Transverse colon (tissue), 4 donors: ENCODE data around the gene SCAMP1. TPM values are rescaled to one million over a fixed set of nuclear protein-coding genes. Genes with fewer than 3 reads are reported as not detected.

Source experiments
- DNase-seq: peaks from one replicate; pipeline ENCODE4 v3.0.0-alpha.2; 2019
- H3K27ac ChIP-seq, 4 donors: fragments of 200-600 bp; sonication (generic); 2 replicates each; pipeline ENCODE4 v1.5.1; 2016 to 2018; ENCODE audit warnings: inconsistent platforms in 4 of 4
- H3K27me3 ChIP-seq: fragments of 200-600 bp; sonication (generic); 2 replicates; pipeline ENCODE4 v1.5.1; 2017; ENCODE audit warnings: inconsistent platforms
- H3K36me3 ChIP-seq, 4 donors: fragments of 200-600 bp; sonication (generic); 2 replicates each; pipeline ENCODE4 v1.5.1; 2017 to 2019; ENCODE audit warnings: inconsistent platforms in 4 of 4
- H3K4me1 ChIP-seq, 4 donors: fragments of 200-600 bp; sonication (generic); 2 replicates each; pipeline ENCODE4 v1.5.1; 2017 to 2020; ENCODE audit warnings: inconsistent platforms in 4 of 4
- H3K4me3 ChIP-seq, 4 donors: fragments of 200-600 bp; sonication (generic); 1 replicate in 1 of 4; 2 replicates in 3 of 4; pipeline versions ENCODE4 v1.5.1 to v1.6.1; 2017 to 2019; ENCODE audit warnings: inconsistent platforms in 4 of 4
- H3K9me3 ChIP-seq, 2 donors: fragments of 200-600 bp; sonication (generic); 2 replicates each; pipeline ENCODE4 v1.5.1; 2017 to 2019; ENCODE audit warnings: inconsistent platforms in 2 of 2
- CTCF ChIP-seq, 5 experiments: fragments of 200-600 bp in 3 of 5; fragments of 450-650 bp in 2 of 5; sonication (generic) in 3 of 5; IDR thresholded peaks; 1 replicate in 2 of 5; 2 replicates in 3 of 5; pipeline ENCODE4 v1.5.1; 2016 to 2017; ENCODE audit warnings: antibody characterized with exemption in 5 of 5, inconsistent platforms in 3 of 5, mild to moderate bottlenecking in 2 of 5, moderate library complexity in 1 of 5
- EP300 ChIP-seq: sonication (generic); formaldehyde crosslinking; IDR thresholded peaks from one replicate; pipeline ENCODE4 v1.6.1; 2017; ENCODE audit warnings: antibody characterized with exemption, low read depth
- POLR2A ChIP-seq: fragments of 450-650 bp; IDR thresholded peaks from one replicate; pipeline ENCODE4 v1.6.1; 2016; ENCODE audit warnings: antibody characterized with exemption, mild to moderate bottlenecking, moderate library complexity
- POLR2AphosphoS5 ChIP-seq, 3 donors: sonication (generic); formaldehyde crosslinking; IDR thresholded peaks; one replicate each; pipeline ENCODE4 v1.6.1; 2016; ENCODE audit warnings: antibody characterized with exemption in 3 of 3
- WGBS, 2 donors: methylation state at CpG; one replicate each; pipeline ENCODE4 v1.1.5; 2018; ENCODE audit warnings: low coverage in 1 of 2; 5-methylcytosine and 5-hydroxymethylcytosine counted together
- in situ Hi-C, 4 donors: fragments of 200-750 bp; cut with MboI; loops; one replicate each; pipeline versions ENCODE4 v1.15.0 to v1.15.1; 2017; ENCODE audit warnings: low sequenced_read_pairs in 3 of 4, low pct_ligation_motif_present in 1 of 4, low pct_unique_long_range_greater_than_20kb in 1 of 4
- intact Hi-C: fragments of 100-400 bp; cut with DNase I; formaldehyde crosslinking; loops from one replicate; pipeline ENCODE4 v1.15.1; 2023; ENCODE audit warnings: low total_unique reads
- total RNA-seq, 4 donors: library from RNA; depleted of rRNA; stranded (reverse); fragments of >200 nt; gene quantifications; one replicate each; pipeline ENCODE4 v1.1.0, GENCODE V29; 2016

Gene SCAMP1
- total RNA-seq, 4 donors from 2014 or later: 10.5 to 24.7 (median 21.8) TPM

GRCh38 chr5:78323241-78323640 lies 37.2 kb upstream of the SCAMP1 start:
- Histone ChIP-seq H3K27ac (no peak overlapping the region), H3K27me3 (no peaks in the 10 kb centered on the region), H3K4me3 (no peak overlapping the region), H3K36me3 (no peaks in the 10 kb centered on the region), H3K9me3 (no peaks in the 10 kb centered on the region), H3K4me1 (no peaks in the 10 kb centered on the region)
- no peak for TF ChIP-seq POLR2A
- TF ChIP-seq CTCF (IDR thresholded peaks at IDR 0.05): no peak
- no peak for TF ChIP-seq POLR2AphosphoS5 (IDR thresholded peaks at IDR 0.05)
- TF ChIP-seq EP300: no peak
- in situ Hi-C loops (no loop called here), intact Hi-C loops (no loop called here)
- DNase-seq: no peak

- intact Hi-C loops: loop anchor here (1.0 kb wide), 1 partner anchor 12 kb away; no protein-coding TSS in a partner anchor
- Histone ChIP-seq H3K36me3 (no peaks in the 10 kb centered on the region), H3K4me1 (no peaks in the 10 kb centered on the region), H3K27me3 (no peaks in the 10 kb centered on the region), H3K4me3 (no peak overlapping the region), H3K27ac (no peak overlapping the region), H3K9me3 (no peaks in the 10 kb centered on the region)
- no peak for DNase-seq
- 90 to 98% methylated on average over 3 of the region's 3 CpGs for WGBS, 2 donors
- in situ Hi-C loops: loop anchor here in 1 of 4 donors (25.0 kb wide), 1 partner anchor 635 kb away; no protein-coding TSS in a partner anchor
- TF ChIP-seq EP300 (no peak), CTCF (IDR thresholded peaks at IDR 0.05) (no peak), POLR2A (no peak), POLR2AphosphoS5 (IDR thresholded peaks at IDR 0.05) (no peak)
These were observed 33.5 kb upstream of the SCAMP1 start for GRCh38 chr5:78326930-78327329.

GRCh38 chr5:78327761-78328510 lies 32.5 kb upstream of the SCAMP1 start:
- no peak overlapping the region for H3K4me3 ChIP-seq
- in situ Hi-C loops (loop anchor here in 1 of 4 donors (25.0 kb wide), 1 partner anchor 634 kb away; no protein-coding TSS in a partner anchor), intact Hi-C loops (no loop called here)
- 73 to 81% methylated on average over 6 of the region's 6 CpGs for WGBS, 2 donors
- H3K27ac ChIP-seq: no peak overlapping the region
- H3K36me3 ChIP-seq: no peaks in the 10 kb centered on the region
- H3K27me3 ChIP-seq: no peaks in the 10 kb centered on the region
- H3K4me1 ChIP-seq: no peaks in the 10 kb centered on the region
- no peak for DNase-seq
- TF ChIP-seq POLR2AphosphoS5 (IDR thresholded peaks at IDR 0.05): no peak
- no peak for TF ChIP-seq EP300
- TF ChIP-seq POLR2A: no peak
- TF ChIP-seq CTCF (IDR thresholded peaks at IDR 0.05): no peak
- no peaks in the 10 kb centered on the region for H3K9me3 ChIP-seq

- intact Hi-C loops (no loop called here), in situ Hi-C loops (loop anchor here in 1 of 4 donors (25.0 kb wide), 1 partner anchor 634 kb away; no protein-coding TSS in a partner anchor)
- no peak for TF ChIP-seq EP300
- no peak for TF ChIP-seq POLR2A
- TF ChIP-seq CTCF (IDR thresholded peaks at IDR 0.05): no peak
- no peak for TF ChIP-seq POLR2AphosphoS5 (IDR thresholded peaks at IDR 0.05)
- 92 to 94% methylated on average over 3 to 5 of the region's 5 CpGs for WGBS, 2 donors
- H3K4me3 ChIP-seq: no peak overlapping the region
- H3K36me3 ChIP-seq: no peaks in the 10 kb centered on the region
- H3K27me3 ChIP-seq: no peaks in the 10 kb centered on the region
- H3K4me1 ChIP-seq: no peaks in the 10 kb centered on the region
- H3K27ac ChIP-seq: no peak overlapping the region
- no peaks in the 10 kb centered on the region for H3K9me3 ChIP-seq
- DNase-seq: no peak
These were observed 31.7 kb upstream of the SCAMP1 start for GRCh38 chr5:78328585-78329173.
